CD14-positive monocyte (primary cell): Measurements from ENCODE around the gene MICU1. TPM values are rescaled to one million over a fixed set of nuclear protein-coding genes. Genes with fewer than 3 reads are reported as not detected.

Experiments
- DNase-seq, 3 donors: peaks; one replicate each; pipeline ENCODE4 v3.0.0-alpha.2; 2011 to 2022
- H2AFZ ChIP-seq: 2 replicates; pipeline ENCODE4 v1.6.0; 2012; ENCODE audit warnings: mild to moderate bottlenecking, low read depth, low read length, inconsistent platforms; ENCODE audit not compliant: insufficient read depth, poor library complexity, severe bottlenecking
- H3K27ac ChIP-seq, 2 donors: 1 replicate in 1 of 2; 2 replicates in 1 of 2; pipeline ENCODE4 v1.5.1; 2012 to 2013; ENCODE audit warnings: low read length in 2 of 2, control low read depth in 1 of 2, inconsistent platforms in 1 of 2, low read depth in 1 of 2, mild to moderate bottlenecking in 1 of 2
- H3K27me3 ChIP-seq, 2 donors: one replicate each; pipeline versions ENCODE4 v1.6.0 to v1.6.1; 2011 to 2013; ENCODE audit warnings: low read length in 2 of 2; ENCODE audit not compliant: control insufficient read depth in 2 of 2, insufficient read depth in 2 of 2
- H3K36me3 ChIP-seq, 2 donors: replicated peaks in 1 of 2; 1 replicate in 1 of 2; 2 replicates in 1 of 2; pipeline versions ENCODE4 v1.5.1 to v1.6.1; 2012 to 2013; ENCODE audit warnings: low read length in 2 of 2, control low read depth in 1 of 2, inconsistent platforms in 1 of 2, mild to moderate bottlenecking in 1 of 2; ENCODE audit not compliant: insufficient read depth in 2 of 2, control insufficient read depth in 1 of 2
- H3K4me1 ChIP-seq, 2 donors: 1 replicate in 1 of 2; 2 replicates in 1 of 2; pipeline versions ENCODE4 v1.5.1 to v1.6.1; 2012 to 2013; ENCODE audit warnings: low read length in 2 of 2, control low read depth in 1 of 2, inconsistent platforms in 1 of 2, mild to moderate bottlenecking in 1 of 2, moderate library complexity in 1 of 2; ENCODE audit not compliant: insufficient read depth in 2 of 2, control insufficient read depth in 1 of 2
- H3K4me2 ChIP-seq: replicated peaks from 2 replicates; pipeline ENCODE3; 2012; ENCODE audit warnings: low read length, moderate library complexity, mild to moderate bottlenecking; ENCODE audit not compliant: poor library complexity, severe bottlenecking; ENCODE audit errors: extremely low read depth
- H3K4me3 ChIP-seq, 3 experiments: fragments of 200-600 bp in 1 of 3; sonication (generic) in 1 of 3; replicated peaks in 1 of 3; 1 replicate in 2 of 3; 2 replicates in 1 of 3; pipeline ENCODE4 v1.5.1; 2011 to 2013; ENCODE audit warnings: low read length in 3 of 3, mild to moderate bottlenecking in 3 of 3, control low read depth in 2 of 3, low read depth in 2 of 3, inconsistent platforms in 1 of 3, moderate library complexity in 1 of 3
- H3K79me2 ChIP-seq: 2 replicates; pipeline ENCODE4 v1.6.0; 2012; ENCODE audit warnings: mild to moderate bottlenecking, control low read depth, inconsistent platforms, low read length, moderate library complexity; ENCODE audit not compliant: insufficient read depth
- H3K9ac ChIP-seq: 2 replicates; pipeline ENCODE4 v1.6.0; 2017; ENCODE audit warnings: low read length, mild to moderate bottlenecking; ENCODE audit not compliant: insufficient read depth, poor library complexity, severe bottlenecking
- H3K9me3 ChIP-seq, 2 donors: replicated peaks in 1 of 2; 1 replicate in 1 of 2; 2 replicates in 1 of 2; pipeline versions ENCODE4 v1.5.1 to v1.6.1; 2012 to 2013; ENCODE audit warnings: low read length in 2 of 2, control low read depth in 1 of 2; ENCODE audit not compliant: control insufficient read depth in 1 of 2, insufficient read depth in 1 of 2
- H4K20me1 ChIP-seq: 2 replicates; pipeline ENCODE4 v1.6.0; 2012; ENCODE audit warnings: mild to moderate bottlenecking, low read length, control low read depth, moderate library complexity; ENCODE audit not compliant: insufficient read depth
- H3K27ac Mint-ChIP-seq, 7 donors: one replicate each; pipeline ENCODE4 v1.8.0; 2020; ENCODE audit warnings: mild to moderate bottlenecking in 7 of 7, mixed read lengths in 7 of 7, moderate library complexity in 6 of 7, inconsistent platforms in 2 of 7
- H3K27me3 Mint-ChIP-seq, 3 donors: one replicate each; pipeline ENCODE4 v1.8.0; 2021 to 2022; ENCODE audit warnings: low read depth in 3 of 3, mild to moderate bottlenecking in 3 of 3, mixed read lengths in 3 of 3, moderate library complexity in 3 of 3, inconsistent platforms in 1 of 3
- H3K36me3 Mint-ChIP-seq, 2 donors: one replicate each; pipeline ENCODE4 v1.8.0; 2020; ENCODE audit warnings: mixed read lengths in 2 of 2, inconsistent platforms in 1 of 2, mild to moderate bottlenecking in 1 of 2
- H3K4me1 Mint-ChIP-seq: one replicate; pipeline ENCODE4 v1.8.0; 2020; ENCODE audit warnings: mild to moderate bottlenecking, mixed read lengths
- H3K4me3 Mint-ChIP-seq, 2 donors: one replicate each; pipeline ENCODE4 v1.8.0; 2020; ENCODE audit warnings: mild to moderate bottlenecking in 2 of 2, mixed read lengths in 2 of 2, moderate library complexity in 1 of 2
- H3K9me3 Mint-ChIP-seq, 7 donors: one replicate each; pipeline ENCODE4 v1.8.0; 2020 to 2022; ENCODE audit warnings: mixed read lengths in 7 of 7, mild to moderate bottlenecking in 6 of 7, moderate library complexity in 6 of 7, inconsistent platforms in 2 of 7
- WGBS: methylation state at CpG from one replicate; pipeline ENCODE4 v1.1.5; 2013; ENCODE audit warnings: missing lambda C conversion rate; ENCODE audit not compliant: insufficient coverage; 5-methylcytosine and 5-hydroxymethylcytosine counted together
- intact Hi-C, 2 donors: fragments of 100-400 bp; cut with micrococcal nuclease; formaldehyde crosslinking; loops; one replicate each; pipeline versions ENCODE4 v1.15.0 to v1.15.1; 2023
- polyA plus RNA-seq, 3 donors: library from polyadenylated mRNA; depleted of rRNA in 1 of 3; unstranded in 2 of 3; stranded (reverse) in 1 of 3; fragments of 300-500 nt in 2 of 3; fragments of >200 nt in 1 of 3; fragmentation: Illumina TruSeq in 2 of 3; gene quantifications; 1 replicate in 2 of 3; 2 replicates in 1 of 3; pipeline ENCODE4 v1.2.3, GENCODE V29; 2012 to 2021
- TF ChIP-seq, protein P1 (sequence below): fragments of 200-600 bp; IDR thresholded peaks from one replicate; pipeline ENCODE4 v1.8.0; 2022; ENCODE audit warnings: antibody characterized with exemption, mild to moderate bottlenecking

The MICU1 gene
- polyA plus RNA-seq, 3 donors: 51.1 to 76.4 (median 51.7) TPM

DNA sequence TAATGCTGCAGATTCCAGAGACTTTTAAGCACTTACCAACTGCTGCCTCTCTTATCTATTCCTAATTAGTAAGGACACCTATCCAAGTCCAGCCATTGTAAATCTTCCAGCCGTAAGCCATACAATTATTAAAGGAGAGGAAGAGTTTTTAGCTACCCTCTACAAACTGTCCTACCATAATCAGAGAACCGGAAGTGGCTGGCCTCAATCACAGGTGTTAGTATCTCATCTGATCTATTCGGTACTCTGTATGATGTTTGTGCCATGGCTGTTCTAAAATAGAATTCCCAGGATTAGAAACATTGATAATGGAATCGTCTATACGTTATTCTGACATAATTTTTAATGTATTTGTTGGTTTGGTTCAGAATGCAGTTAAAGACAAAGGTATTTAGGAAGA is 102.8 kb downstream of the MICU1 start:
- TF ChIP-seq, protein P1, sequence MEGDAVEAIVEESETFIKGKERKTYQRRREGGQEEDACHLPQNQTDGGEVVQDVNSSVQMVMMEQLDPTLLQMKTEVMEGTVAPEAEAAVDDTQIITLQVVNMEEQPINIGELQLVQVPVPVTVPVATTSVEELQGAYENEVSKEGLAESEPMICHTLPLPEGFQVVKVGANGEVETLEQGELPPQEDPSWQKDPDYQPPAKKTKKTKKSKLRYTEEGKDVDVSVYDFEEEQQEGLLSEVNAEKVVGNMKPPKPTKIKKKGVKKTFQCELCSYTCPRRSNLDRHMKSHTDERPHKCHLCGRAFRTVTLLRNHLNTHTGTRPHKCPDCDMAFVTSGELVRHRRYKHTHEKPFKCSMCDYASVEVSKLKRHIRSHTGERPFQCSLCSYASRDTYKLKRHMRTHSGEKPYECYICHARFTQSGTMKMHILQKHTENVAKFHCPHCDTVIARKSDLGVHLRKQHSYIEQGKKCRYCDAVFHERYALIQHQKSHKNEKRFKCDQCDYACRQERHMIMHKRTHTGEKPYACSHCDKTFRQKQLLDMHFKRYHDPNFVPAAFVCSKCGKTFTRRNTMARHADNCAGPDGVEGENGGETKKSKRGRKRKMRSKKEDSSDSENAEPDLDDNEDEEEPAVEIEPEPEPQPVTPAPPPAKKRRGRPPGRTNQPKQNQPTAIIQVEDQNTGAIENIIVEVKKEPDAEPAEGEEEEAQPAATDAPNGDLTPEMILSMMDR: no peak
- Histone ChIP-seq H2AFZ (no peak overlapping the region), H3K4me3 (no peak overlapping the region), H3K4me2 (no peak overlapping the region), H3K27ac (no peak overlapping the region), H3K27me3 (no peaks in the 10 kb centered on the region), H3K9ac (no peak overlapping the region), H3K36me3 (peaks cover 0 to 12% of the 10 kb centered on the region in 2 donors), H3K4me1 (peaks cover 6 to 10% of the 10 kb centered on the region in 2 donors), H4K20me1 (no peaks in the 10 kb centered on the region), H3K79me2 (no peaks in the 10 kb centered on the region), H3K9me3 (no peaks in the 10 kb centered on the region)
- Mint-ChIP-seq H3K36me3 (peaks cover 21 to 25% of the 10 kb centered on the region in 2 donors), H3K4me3 (no peak overlapping the region), H3K9me3 (peaks cover 0 to 2% (median 0%) of the 10 kb centered on the region in 7 donors), H3K27ac (no peak overlapping the region), H3K27me3 (no peaks in the 10 kb centered on the region), H3K4me1 (peaks cover 16% of the 10 kb centered on the region)
- no peak for DNase-seq
- intact Hi-C loops: no loop called here
- no CpG with 5 or more reads among the region's 5 CpGs for WGBS

DNA sequence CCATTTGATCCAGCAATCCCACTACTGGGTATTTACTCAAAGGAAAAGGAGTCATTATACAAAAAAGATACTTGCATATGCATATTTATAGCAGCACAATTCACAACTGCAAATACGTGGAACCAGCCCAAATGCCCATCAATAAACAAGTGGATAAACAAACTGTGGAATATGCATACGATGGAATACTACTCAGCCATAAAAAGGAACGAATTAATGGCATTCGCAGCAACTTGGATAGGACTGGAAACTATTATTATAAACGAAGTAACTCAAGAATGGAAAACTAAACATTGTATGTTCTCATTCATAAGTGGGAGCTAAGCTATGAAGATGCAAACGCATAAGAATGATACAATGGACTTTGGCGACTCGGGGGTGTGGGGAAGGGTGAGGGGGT is 108.6 kb downstream of the MICU1 start:
- WGBS: no CpG with 5 or more reads among the region's 8 CpGs
- Histone ChIP-seq H3K4me3 (no peak overlapping the region), H3K36me3 (peaks cover 0 to 16% of the 10 kb centered on the region in 2 donors), H3K27me3 (no peaks in the 10 kb centered on the region), H2AFZ (no peak overlapping the region), H3K9ac (no peak overlapping the region), H3K4me1 (peaks cover 8 to 15% of the 10 kb centered on the region in 2 donors), H3K79me2 (peaks cover 3% of the 10 kb centered on the region), H4K20me1 (no peaks in the 10 kb centered on the region), H3K4me2 (no peak overlapping the region), H3K27ac (no peak overlapping the region), H3K9me3 (peaks cover 0 to 6% of the 10 kb centered on the region in 2 donors)
- intact Hi-C loops: loop anchor here in 1 of 2 donors (10.0 kb wide), 2 partner anchors 48 to 108 kb away; partner anchors contain the start of gene MICU1
- H3K27ac Mint-ChIP-seq: no peak overlapping the region
- H3K27me3 Mint-ChIP-seq: peaks cover 0 to 2% (median 0%) of the 10 kb centered on the region in 3 donors
- TF ChIP-seq, protein P1: no peak
- DNase-seq: no peak
- H3K36me3 Mint-ChIP-seq: peaks cover 38 to 46% of the 10 kb centered on the region in 2 donors
- H3K4me3 Mint-ChIP-seq: no peak overlapping the region
- H3K9me3 Mint-ChIP-seq: peaks cover 2 to 15% (median 8%) of the 10 kb centered on the region in 7 donors
- peaks cover 11% of the 10 kb centered on the region for H3K4me1 Mint-ChIP-seq
